IMR-90 (cell line): Measurements from ENCODE around the gene MRPL48. TPM values are rescaled to one million over a fixed set of nuclear protein-coding genes. Genes with fewer than 3 reads are reported as not detected.
A peak's percentile ranks its signal among the peaks of the same experiment; 100 is the strongest.

ENCODE experiments used
- ATAC-seq: fragments of 200-7000 bp; cut with Tn5 transposase; 2 replicates; pipeline ENCODE4 v1.9.1; 2020; ENCODE audit warnings: low read depth, mild to moderate bottlenecking, moderate library complexity
- BruUV-seq: library from RNA; stranded (reverse); fragments of 400-500 nt; replicated peaks from 2 replicates; lab custom pipeline; 2021; lab: Mats Ljungman, UMichigan
- CTCF ChIA-PET: fragments of 300-600 bp; formaldehyde crosslinking; extraction: SDS; loops from one replicate; lab custom pipeline; 2021; ENCODE audit warnings: antibody characterized with exemption; lab: Yijun Ruan, JAX
- POLR2A ChIA-PET: fragments of 300-600 bp; sonication (Branson Sonifier 250); formaldehyde crosslinking; loops from one replicate; lab custom pipeline; 2022; ENCODE audit warnings: antibody characterized with exemption; ENCODE audit not compliant: unreplicated experiment; lab: Charles Lee
- DNase-seq: peaks from one replicate; pipeline ENCODE4 v3.0.0; 2013
- H2AFZ ChIP-seq: replicated peaks from 2 replicates; pipeline ENCODE3; 2013; ENCODE audit warnings: low read length, mild to moderate bottlenecking; ENCODE audit not compliant: poor library complexity
- H2AK5ac ChIP-seq: 2 replicates; pipeline ENCODE4 v1.6.1; 2013; ENCODE audit warnings: low read depth, low read length, inconsistent platforms
- H2AK9ac ChIP-seq: replicated peaks from 2 replicates; pipeline ENCODE3; 2013; ENCODE audit warnings: mild to moderate bottlenecking, low read depth, low read length, moderate library complexity; ENCODE audit not compliant: poor library complexity
- H2BK120ac ChIP-seq: 2 replicates; pipeline ENCODE4 v1.6.1; 2013; ENCODE audit warnings: low read depth, low read length, inconsistent platforms
- H2BK15ac ChIP-seq: 3 replicates; pipeline ENCODE4 v1.6.1; 2013; ENCODE audit warnings: low read depth, low read length, inconsistent platforms
- H2BK20ac ChIP-seq: 2 replicates; pipeline ENCODE4 v1.6.1; 2013; ENCODE audit warnings: low read depth, mild to moderate bottlenecking, inconsistent platforms, low read length, moderate library complexity
- H2BK5ac ChIP-seq: 2 replicates; pipeline ENCODE4 v1.6.1; 2013; ENCODE audit warnings: mild to moderate bottlenecking, low read depth, low read length, inconsistent platforms; ENCODE audit not compliant: poor library complexity, severe bottlenecking
- H3K14ac ChIP-seq: replicated peaks from 2 replicates; pipeline ENCODE4 v1.6.1; 2013; ENCODE audit warnings: low read depth, low read length, inconsistent platforms
- H3K18ac ChIP-seq: 2 replicates; pipeline ENCODE4 v1.6.1; 2013; ENCODE audit warnings: low read depth, low read length, control low read depth
- H3K23ac ChIP-seq: 2 replicates; pipeline ENCODE4 v1.6.1; 2013; ENCODE audit warnings: low read depth, low read length, inconsistent platforms
- H3K27ac ChIP-seq: 2 replicates; pipeline ENCODE4 v1.5.1; 2013; ENCODE audit warnings: mild to moderate bottlenecking, control low read depth, low read length; ENCODE audit not compliant: insufficient read depth
- H3K27me3 ChIP-seq: 2 replicates; pipeline ENCODE4 v1.6.1; 2013; ENCODE audit warnings: low read length; ENCODE audit not compliant: control insufficient read depth, insufficient read depth
- H3K36me3 ChIP-seq: 2 replicates; pipeline ENCODE4 v1.6.1; 2013; ENCODE audit warnings: low read length, mixed read lengths; ENCODE audit not compliant: control insufficient read depth, insufficient read depth
- H3K4ac ChIP-seq: 2 replicates; pipeline ENCODE4 v1.6.1; 2013; ENCODE audit warnings: low read depth, low read length, inconsistent platforms
- H3K4me1 ChIP-seq: 2 replicates; pipeline ENCODE4 v1.6.1; 2013; ENCODE audit warnings: low read length, mixed read lengths; ENCODE audit not compliant: control insufficient read depth, insufficient read depth
- H3K4me2 ChIP-seq: 2 replicates; pipeline ENCODE4 v1.6.1; 2013; ENCODE audit warnings: low read depth, mild to moderate bottlenecking, control low read depth, low read length, moderate library complexity
- H3K4me3 ChIP-seq: 2 replicates; pipeline ENCODE4 v1.5.1; 2013; ENCODE audit warnings: low read depth, mild to moderate bottlenecking, control low read depth, low read length, moderate library complexity; ENCODE audit not compliant: insufficient read depth
- H3K56ac ChIP-seq: 2 replicates; pipeline ENCODE4 v1.6.1; 2013; ENCODE audit warnings: low read length, inconsistent platforms; ENCODE audit not compliant: insufficient read depth; ENCODE audit errors: extremely low read depth
- H3K79me1 ChIP-seq, 2 experiments: 2 replicates each; pipeline ENCODE4 v1.6.1; 2013; ENCODE audit warnings: low read length in 2 of 2, inconsistent platforms in 1 of 2, low read depth in 1 of 2
- H3K9ac ChIP-seq: 2 replicates; pipeline ENCODE4 v1.6.1; 2013; ENCODE audit warnings: low read depth, low read length, control low read depth
- H3K9me1 ChIP-seq: 2 replicates; pipeline ENCODE4 v1.6.1; 2013; ENCODE audit warnings: low read length, inconsistent platforms; ENCODE audit not compliant: insufficient read depth
- H3K9me3 ChIP-seq: 2 replicates; pipeline ENCODE4 v1.6.1; 2013; ENCODE audit warnings: low read length; ENCODE audit not compliant: control insufficient read depth, insufficient read depth
- H4K20me1 ChIP-seq: 2 replicates; pipeline ENCODE4 v1.6.1; 2013; ENCODE audit warnings: low read length, inconsistent platforms; ENCODE audit not compliant: insufficient read depth
- H4K5ac ChIP-seq: 2 replicates; pipeline ENCODE4 v1.6.1; 2013; ENCODE audit warnings: mild to moderate bottlenecking, low read depth, low read length, control low read depth
- H4K8ac ChIP-seq, 2 experiments: 2 replicates each; pipeline ENCODE4 v1.6.1; 2013; ENCODE audit warnings: low read depth in 2 of 2, low read length in 2 of 2, control low read depth in 1 of 2, inconsistent platforms in 1 of 2
- H4K91ac ChIP-seq: 2 replicates; pipeline ENCODE4 v1.6.1; 2013; ENCODE audit warnings: low read depth, low read length, inconsistent platforms; ENCODE audit not compliant: insufficient read depth
- CEBPB ChIP-seq: IDR thresholded peaks from 2 replicates; pipeline ENCODE4 v1.6.1; 2012; ENCODE audit warnings: low read depth, low read length, improper control_type of control experiment
- ELK1 ChIP-seq: fragments of 150-350 bp; IDR thresholded peaks from 2 replicates; pipeline ENCODE4 v1.6.1; 2016; ENCODE audit warnings: low read depth, mild to moderate bottlenecking, low read length, moderate library complexity, borderline replicate concordance
- FOS ChIP-seq: fragments of 150-350 bp; IDR thresholded peaks from 2 replicates; pipeline ENCODE4 v1.6.1; 2016; ENCODE audit warnings: low read depth, low read length
- MAFK ChIP-seq: IDR thresholded peaks from 2 replicates; pipeline ENCODE4 v1.6.1; 2012; ENCODE audit warnings: low read depth, low read length, improper control_type of control experiment
- MAZ ChIP-seq: IDR thresholded peaks from 2 replicates; pipeline ENCODE4 v1.6.1; 2012; ENCODE audit warnings: low read depth, mild to moderate bottlenecking, low read length, improper control_type of control experiment, moderate library complexity, borderline replicate concordance
- MXI1 ChIP-seq: IDR thresholded peaks from 2 replicates; pipeline ENCODE4 v1.6.1; 2012; ENCODE audit warnings: low read depth, mild to moderate bottlenecking, low read length, moderate library complexity, borderline replicate concordance
- NFE2L2 ChIP-seq: fragments of 150-350 bp; IDR thresholded peaks from 2 replicates; pipeline ENCODE4 v1.6.1; 2016; ENCODE audit warnings: low read depth, mild to moderate bottlenecking, low read length
- POLR2A ChIP-seq: IDR thresholded peaks from 2 replicates; pipeline ENCODE4 v1.6.1; 2012; ENCODE audit warnings: mild to moderate bottlenecking, low read depth, low read length
- RCOR1 ChIP-seq: IDR thresholded peaks from 2 replicates; pipeline ENCODE4 v1.6.1; 2012; ENCODE audit warnings: mild to moderate bottlenecking, low read length, improper control_type of control experiment; ENCODE audit not compliant: insufficient replicate concordance
- RFX5 ChIP-seq: IDR thresholded peaks from 2 replicates; pipeline ENCODE4 v1.8.0; 2012; ENCODE audit warnings: low read depth, mild to moderate bottlenecking, low read length, moderate library complexity
- SMC3 ChIP-seq: fragments of 150-350 bp; IDR thresholded peaks from 2 replicates; pipeline ENCODE4 v1.6.1; 2016; ENCODE audit warnings: low read depth, mild to moderate bottlenecking, antibody characterized with exemption, low read length, moderate library complexity
- WGBS, 2 experiments: methylation state at CpG; one replicate each; pipeline versions ENCODE4 v1.1.5 to v1.1.7; 2013; ENCODE audit warnings: missing lambda C conversion rate in 2 of 2; ENCODE audit not compliant: insufficient read length in 1 of 2; ENCODE audit errors: extremely low coverage in 2 of 2; 5-methylcytosine and 5-hydroxymethylcytosine counted together
- dilution Hi-C: fragments of 300-500 bp; cut with HindIII; formaldehyde crosslinking; loops from one replicate; pipeline ENCODE4 v1.14.3; 2018; ENCODE audit warnings: low sequenced_read_pairs; ENCODE audit not compliant: unreplicated experiment
- in situ Hi-C: fragments of 300-500 bp; cut with MboI; formaldehyde crosslinking; loops from 3 replicates; pipeline ENCODE4 v1.14.3; 2019; ENCODE audit warnings: low sequenced_read_pairs, inconsistent platforms, mixed read lengths
- intact Hi-C: fragments of 100-400 bp; cut with micrococcal nuclease; formaldehyde crosslinking; loops from 2 replicates; pipeline ENCODE4 v1.10.0; 2022
- polyA plus RNA-seq, 3 experiments: library from polyadenylated mRNA; depleted of rRNA; stranded (reverse); fragments of >200 nt; gene quantifications; 2 replicates each; pipeline ENCODE4 v1.2.3, GENCODE V29; 2012; ENCODE audit warnings: low replicate concordance in 1 of 3
- total RNA-seq: library from RNA; depleted of rRNA; stranded (reverse); fragments of >200 nt; gene quantifications from 2 replicates; pipeline ENCODE4 v1.2.3, GENCODE V29; 2012

Gene MRPL48
- total and polyA plus RNA-seq, 2 of the 4 experiments (the other 2 are of a cell fraction), result 24.0 to 29.4 TPM

- Histone ChIP-seq H4K5ac (peak overlapping the region; percentile 79; the same call in 1 of the 2 replicates), H3K23ac (no peak overlapping the region; the same call in 1 of the 2 replicates), H3K79me1 (peaks cover 33 to 55% of the 10 kb centered on the region in 2 experiments), H2BK120ac (no peak overlapping the region), H2BK15ac (no peak overlapping the region), H3K14ac (peak overlapping the region; percentile 20; the same call in 1 of the 2 replicates), H4K20me1 (no peaks in the 10 kb centered on the region), H3K18ac (no peak overlapping the region), H3K4me2 (peak overlapping the region; percentile 97), H3K9me3 (no peaks in the 10 kb centered on the region), H3K4me1 (peaks cover 5% of the 10 kb centered on the region), H2AFZ (no peak overlapping the region), H3K56ac (no peak overlapping the region), H3K4ac (0 out of 2 replicates have a peak overlapping the region, but pooled peaks have one; percentile 18), H2BK20ac (no peak overlapping the region), H2AK9ac (no peak overlapping the region), H3K9ac (peak overlapping the region; percentile 99), H3K27ac (peak overlapping the region; percentile 4; the same call in 1 of the 2 replicates), H3K9me1 (peaks cover 3% of the 10 kb centered on the region; the same call in 1 of the 2 replicates), H4K8ac (peak overlapping the region; percentile 92 to 93; a peak in 1 of 4 replicates), H3K36me3 (peaks cover 13% of the 10 kb centered on the region), H4K91ac (peak overlapping the region; percentile 9; the same call in 1 of the 2 replicates), H3K4me3 (peak overlapping the region; percentile 97), H2AK5ac (peak overlapping the region; percentile 78), H3K27me3 (no peaks in the 10 kb centered on the region), H2BK5ac (peak overlapping the region; percentile 91)
- intact Hi-C loops (loop anchor here (1.0 to 5.0 kb wide), 2 partner anchors 89 to 116 kb away; partner anchors contain the start of gene MRPL48), dilution Hi-C loops (no loop called here), in situ Hi-C loops (no loop called here)
- DNase-seq, result no peak
- ChIA-PET CTCF (no interaction called here), POLR2A (no interaction called here)
- no TSS peak for BruUV-seq
- WGBS, 2 experiments, result 10% methylated on average over 2 of the region's 8 CpGs; no CpG with 5 or more reads in 1 of the 2 experiments
- TF ChIP-seq RCOR1 (no peak), MAFK (no peak), SMC3 (no peak), POLR2A (no peak), MAZ (no peak), CEBPB (no peak), FOS (no peak), ELK1 (no peak), RFX5 (no peak), MXI1 (no peak), NFE2L2 (no peak)
- ATAC-seq, result no peak
Measured at GRCh38 chr11:73875840-73876239, 88.2 kb downstream of the MRPL48 start.
